ENCODE measurements around the gene AAK1.

DNA sequence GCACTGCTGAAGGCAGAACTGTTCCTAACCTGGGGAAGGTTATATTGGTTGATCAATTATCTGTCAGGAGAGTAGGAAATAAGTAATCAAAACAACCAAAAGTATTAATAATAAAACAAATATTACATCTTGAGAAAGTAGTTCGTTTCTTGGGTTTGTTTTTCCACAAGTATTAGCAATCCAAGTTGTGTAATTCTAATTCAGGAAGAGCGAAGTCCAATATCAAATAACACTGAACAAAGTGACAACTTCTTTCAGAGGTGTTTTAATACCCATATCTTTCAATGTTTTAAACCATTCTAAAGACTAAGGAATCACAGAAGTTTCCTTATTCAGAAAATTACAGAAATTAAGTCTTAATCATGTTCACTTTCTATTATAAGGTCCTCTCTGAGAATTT, 171.7 kb downstream of the AAK1 start:
- TF ChIP-seq POLR2A (IDR thresholded peaks at IDR 0.05) = no peak
- TF ChIP-seq, protein P1, sequence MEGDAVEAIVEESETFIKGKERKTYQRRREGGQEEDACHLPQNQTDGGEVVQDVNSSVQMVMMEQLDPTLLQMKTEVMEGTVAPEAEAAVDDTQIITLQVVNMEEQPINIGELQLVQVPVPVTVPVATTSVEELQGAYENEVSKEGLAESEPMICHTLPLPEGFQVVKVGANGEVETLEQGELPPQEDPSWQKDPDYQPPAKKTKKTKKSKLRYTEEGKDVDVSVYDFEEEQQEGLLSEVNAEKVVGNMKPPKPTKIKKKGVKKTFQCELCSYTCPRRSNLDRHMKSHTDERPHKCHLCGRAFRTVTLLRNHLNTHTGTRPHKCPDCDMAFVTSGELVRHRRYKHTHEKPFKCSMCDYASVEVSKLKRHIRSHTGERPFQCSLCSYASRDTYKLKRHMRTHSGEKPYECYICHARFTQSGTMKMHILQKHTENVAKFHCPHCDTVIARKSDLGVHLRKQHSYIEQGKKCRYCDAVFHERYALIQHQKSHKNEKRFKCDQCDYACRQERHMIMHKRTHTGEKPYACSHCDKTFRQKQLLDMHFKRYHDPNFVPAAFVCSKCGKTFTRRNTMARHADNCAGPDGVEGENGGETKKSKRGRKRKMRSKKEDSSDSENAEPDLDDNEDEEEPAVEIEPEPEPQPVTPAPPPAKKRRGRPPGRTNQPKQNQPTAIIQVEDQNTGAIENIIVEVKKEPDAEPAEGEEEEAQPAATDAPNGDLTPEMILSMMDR (IDR thresholded peaks at IDR 0.05) = no peak

All from body of pancreas (tissue), 4 donors.